ENCODE results near the gene DUSP22. TPM values are rescaled to one million over a fixed set of nuclear protein-coding genes. Genes with fewer than 3 reads are reported as not detected.

DUSP22 gene
- total and polyA plus RNA-seq, 9 of the 15 experiments (the other 6 are each of a cell fraction or from before 2014, with no cell fraction given) = 9.3 to 19.4 (median 11.8) TPM

GRCh38 chr6:259316-259715, 33.0 kb upstream of the DUSP22 start (continued):
- TF ChIP-seq ZNF609 (CRISPR knock-in tag; IDR thresholded peaks at IDR 0.05; ENCODE audit: borderline replicate concordance) (no peak), AFF4 (CRISPR knock-in tag; IDR thresholded peaks at IDR 0.05) (no peak), THAP12 (CRISPR knock-in tag; IDR thresholded peaks at IDR 0.05) (no peak), NR2F6 (CRISPR knock-in tag; IDR thresholded peaks at IDR 0.05) (no peak), ZBED1 (IDR thresholded peaks at IDR 0.05) (no peak), IRF2 (CRISPR knock-in tag; IDR thresholded peaks at IDR 0.05) (no peak), FIP1L1 (IDR thresholded peaks at IDR 0.05; ENCODE audit: low read depth, low read length, poor library complexity, severe bottlenecking) (no peak)
- TF ChIP-seq, protein P1, sequence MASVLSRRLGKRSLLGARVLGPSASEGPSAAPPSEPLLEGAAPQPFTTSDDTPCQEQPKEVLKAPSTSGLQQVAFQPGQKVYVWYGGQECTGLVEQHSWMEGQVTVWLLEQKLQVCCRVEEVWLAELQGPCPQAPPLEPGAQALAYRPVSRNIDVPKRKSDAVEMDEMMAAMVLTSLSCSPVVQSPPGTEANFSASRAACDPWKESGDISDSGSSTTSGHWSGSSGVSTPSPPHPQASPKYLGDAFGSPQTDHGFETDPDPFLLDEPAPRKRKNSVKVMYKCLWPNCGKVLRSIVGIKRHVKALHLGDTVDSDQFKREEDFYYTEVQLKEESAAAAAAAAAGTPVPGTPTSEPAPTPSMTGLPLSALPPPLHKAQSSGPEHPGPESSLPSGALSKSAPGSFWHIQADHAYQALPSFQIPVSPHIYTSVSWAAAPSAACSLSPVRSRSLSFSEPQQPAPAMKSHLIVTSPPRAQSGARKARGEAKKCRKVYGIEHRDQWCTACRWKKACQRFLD (CRISPR knock-in tag; IDR thresholded peaks at IDR 0.05) = no peak
